Neuronal stem cell (in vitro differentiated cells): Measurements from ENCODE around the gene PIGZ.
"Not testable (repeated sequence)": the region's sequence is repeated elsewhere in the genome, so short reads cannot be mapped to it uniquely, and the experiment has no call there.

Experiments
- DNase-seq: peaks from one replicate; pipeline ENCODE4 v3.0.0-alpha.2; 2013; ENCODE audit warnings: low spot score
- H2AFZ ChIP-seq: one replicate; pipeline ENCODE4 v1.6.1; 2013; ENCODE audit warnings: mild to moderate bottlenecking, low read length, inconsistent platforms
- H2AK5ac ChIP-seq: 2 replicates; pipeline ENCODE4 v1.6.1; 2013; ENCODE audit warnings: low read depth, mild to moderate bottlenecking, inconsistent platforms, low read length, moderate library complexity, mixed read lengths
- H2BK120ac ChIP-seq: 2 replicates; pipeline ENCODE4 v1.6.1; 2013; ENCODE audit warnings: low read depth, mild to moderate bottlenecking, inconsistent platforms, low read length, moderate library complexity, mixed read lengths
- H2BK12ac ChIP-seq: one replicate; pipeline ENCODE4 v1.6.1; 2013; ENCODE audit warnings: low read length, inconsistent platforms
- H2BK15ac ChIP-seq: 2 replicates; pipeline ENCODE4 v1.6.1; 2013; ENCODE audit warnings: mild to moderate bottlenecking, low read length, inconsistent platforms, mixed read lengths
- H2BK5ac ChIP-seq: one replicate; pipeline ENCODE4 v1.6.1; 2013; ENCODE audit warnings: inconsistent platforms, mild to moderate bottlenecking, low read length, moderate library complexity
- H3K14ac ChIP-seq: one replicate; pipeline ENCODE4 v1.6.1; 2013; ENCODE audit warnings: low read length, inconsistent platforms
- H3K18ac ChIP-seq: 2 replicates; pipeline ENCODE4 v1.6.1; 2013; ENCODE audit warnings: low read length, inconsistent platforms
- H3K23ac ChIP-seq: 2 replicates; pipeline ENCODE4 v1.6.1; 2013; ENCODE audit warnings: low read depth, mild to moderate bottlenecking, mixed read lengths, low read length, inconsistent platforms; ENCODE audit not compliant: poor library complexity
- H3K27ac ChIP-seq: replicated peaks from 3 replicates; pipeline ENCODE4 v1.5.1; 2013; ENCODE audit warnings: low read length, inconsistent platforms
- H3K27me3 ChIP-seq, 3 experiments: 2 replicates each; pipeline ENCODE4 v1.6.1; 2013; ENCODE audit warnings: low read length in 3 of 3, mild to moderate bottlenecking in 2 of 3, inconsistent platforms in 1 of 3, low read depth in 1 of 3, mixed read lengths in 1 of 3, moderate library complexity in 1 of 3; ENCODE audit not compliant: control insufficient read depth in 3 of 3, insufficient read depth in 3 of 3
- H3K36me3 ChIP-seq, 2 donors: replicated peaks in 1 of 2; 2 replicates each; pipeline ENCODE4 v1.6.1; 2013; ENCODE audit warnings: low read length in 2 of 2; ENCODE audit not compliant: control insufficient read depth in 2 of 2, insufficient read depth in 2 of 2
- H3K4ac ChIP-seq: 2 replicates; pipeline ENCODE4 v1.6.1; 2013; ENCODE audit warnings: inconsistent platforms, mild to moderate bottlenecking, low read length, moderate library complexity
- H3K4me1 ChIP-seq, 2 donors: 1 replicate in 1 of 2; 2 replicates in 1 of 2; pipeline ENCODE4 v1.6.1; 2013; ENCODE audit warnings: low read length in 2 of 2, low read depth in 1 of 2; ENCODE audit not compliant: control insufficient read depth in 2 of 2, insufficient read depth in 1 of 2
- H3K4me2 ChIP-seq: one replicate; pipeline ENCODE4 v1.6.1; 2013; ENCODE audit warnings: mild to moderate bottlenecking, low read length, inconsistent platforms; ENCODE audit not compliant: insufficient read depth, poor library complexity, severe bottlenecking
- H3K4me3 ChIP-seq, 2 donors: 2 replicates each; pipeline ENCODE4 v1.5.1; 2013; ENCODE audit warnings: low read length in 2 of 2, mild to moderate bottlenecking in 2 of 2, inconsistent platforms in 1 of 2, moderate library complexity in 1 of 2
- H3K79me1 ChIP-seq: one replicate; pipeline ENCODE4 v1.6.1; 2013; ENCODE audit warnings: low read depth, mild to moderate bottlenecking, inconsistent platforms, low read length, moderate library complexity
- H3K9ac ChIP-seq: one replicate; pipeline ENCODE4 v1.6.1; 2013; ENCODE audit warnings: mild to moderate bottlenecking, low read depth, low read length, inconsistent platforms; ENCODE audit not compliant: poor library complexity
- H3K9me3 ChIP-seq, 2 donors: replicated peaks in 1 of 2; 2 replicates each; pipeline versions ENCODE3 to v1.6.1; 2013; ENCODE audit warnings: low read length in 2 of 2, mild to moderate bottlenecking in 2 of 2, inconsistent platforms in 1 of 2, low read depth in 1 of 2, mixed read lengths in 1 of 2, moderate library complexity in 1 of 2; ENCODE audit not compliant: control insufficient read depth in 2 of 2, insufficient read depth in 1 of 2
- H4K8ac ChIP-seq: one replicate; pipeline ENCODE4 v1.6.1; 2013; ENCODE audit warnings: low read depth, mild to moderate bottlenecking, inconsistent platforms, low read length, moderate library complexity
- H4K91ac ChIP-seq: one replicate; pipeline ENCODE4 v1.6.1; 2013; ENCODE audit warnings: low read length, low read depth, mild to moderate bottlenecking, inconsistent platforms; ENCODE audit not compliant: poor library complexity
- WGBS, 2 donors: extraction: QIAGEN DNeasy Blood & Tissue Kit; methylation state at CpG; one replicate each; pipeline ENCODE4 v1.1.7; 2013; ENCODE audit warnings: missing lambda C conversion rate in 2 of 2, mixed read lengths in 1 of 2; ENCODE audit not compliant: insufficient read length in 2 of 2, insufficient replicate concordance in 1 of 2; ENCODE audit errors: extremely low coverage in 2 of 2; 5-methylcytosine and 5-hydroxymethylcytosine counted together

PIGZ gene

DNA sequence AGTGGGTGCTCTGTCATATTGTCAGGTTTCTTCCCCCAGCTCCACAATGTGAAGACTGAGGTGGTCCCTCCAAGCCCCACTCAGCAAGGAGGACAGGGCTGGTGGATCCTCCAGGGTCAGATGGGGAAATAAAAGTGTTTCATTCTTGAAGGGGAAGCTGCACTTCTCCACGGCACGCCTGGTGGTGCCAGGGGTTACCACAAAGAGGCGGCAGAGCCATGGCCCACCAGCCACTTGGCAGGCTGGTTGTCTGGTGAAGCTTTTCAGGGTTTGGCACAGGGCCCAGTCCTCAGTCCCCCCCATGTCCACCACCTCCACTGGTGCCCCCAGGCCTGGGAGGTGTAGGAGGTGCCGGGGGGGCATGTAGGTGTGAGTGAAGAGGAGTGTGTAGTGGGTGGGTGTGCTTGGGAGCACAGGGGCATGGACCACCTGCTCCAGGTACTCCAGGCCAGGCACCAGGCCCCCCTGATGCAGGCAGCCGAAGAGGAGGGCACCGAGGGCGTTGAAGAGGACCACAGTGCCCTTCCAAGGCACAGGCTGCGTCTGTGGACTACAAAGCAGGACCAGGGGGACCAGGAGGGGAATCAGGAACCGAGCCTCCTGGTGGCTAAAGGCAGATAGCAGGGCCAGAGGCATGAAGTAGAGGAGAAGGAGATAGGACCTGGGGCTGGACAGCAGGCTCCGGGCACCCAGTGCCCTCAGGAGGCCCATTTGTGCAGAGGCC lies 21.3 kb downstream of the PIGZ start:
- H2BK5ac ChIP-seq = no peak overlapping the region
- H2BK15ac ChIP-seq = peak overlapping the region; percentile 47
- no peaks in the 10 kb centered on the region for H3K27me3 ChIP-seq
- no peak for DNase-seq
- no peak overlapping the region for H3K14ac ChIP-seq
- no peak overlapping the region for H3K4me2 ChIP-seq
- no peak overlapping the region for H3K27ac ChIP-seq
- peak overlapping the region; percentile 46 for H4K91ac ChIP-seq
- H3K4ac ChIP-seq = no peak overlapping the region
- no peak overlapping the region for H4K8ac ChIP-seq
- H3K4me3 ChIP-seq = no peak overlapping the region
- peaks cover 2% of the 10 kb centered on the region for H3K79me1 ChIP-seq
- H3K18ac ChIP-seq = peak overlapping the region; percentile 51
- peak overlapping the region; percentile 68 for H2AK5ac ChIP-seq
- no peak overlapping the region for H2AFZ ChIP-seq
- H3K23ac ChIP-seq = peak overlapping the region; percentile 48
- peaks cover 0 to 9% of the 10 kb centered on the region in 2 donors for H3K36me3 ChIP-seq
- no peak overlapping the region for H2BK120ac ChIP-seq
- peaks cover 0 to 8% of the 10 kb centered on the region in 2 donors for H3K4me1 ChIP-seq
- no peak overlapping the region for H3K9ac ChIP-seq
- no peaks in the 10 kb centered on the region for H3K9me3 ChIP-seq
- H2BK12ac ChIP-seq = no peak overlapping the region
- WGBS, 2 donors = no CpG with 5 or more reads among the region's 10 CpGs

DNA sequence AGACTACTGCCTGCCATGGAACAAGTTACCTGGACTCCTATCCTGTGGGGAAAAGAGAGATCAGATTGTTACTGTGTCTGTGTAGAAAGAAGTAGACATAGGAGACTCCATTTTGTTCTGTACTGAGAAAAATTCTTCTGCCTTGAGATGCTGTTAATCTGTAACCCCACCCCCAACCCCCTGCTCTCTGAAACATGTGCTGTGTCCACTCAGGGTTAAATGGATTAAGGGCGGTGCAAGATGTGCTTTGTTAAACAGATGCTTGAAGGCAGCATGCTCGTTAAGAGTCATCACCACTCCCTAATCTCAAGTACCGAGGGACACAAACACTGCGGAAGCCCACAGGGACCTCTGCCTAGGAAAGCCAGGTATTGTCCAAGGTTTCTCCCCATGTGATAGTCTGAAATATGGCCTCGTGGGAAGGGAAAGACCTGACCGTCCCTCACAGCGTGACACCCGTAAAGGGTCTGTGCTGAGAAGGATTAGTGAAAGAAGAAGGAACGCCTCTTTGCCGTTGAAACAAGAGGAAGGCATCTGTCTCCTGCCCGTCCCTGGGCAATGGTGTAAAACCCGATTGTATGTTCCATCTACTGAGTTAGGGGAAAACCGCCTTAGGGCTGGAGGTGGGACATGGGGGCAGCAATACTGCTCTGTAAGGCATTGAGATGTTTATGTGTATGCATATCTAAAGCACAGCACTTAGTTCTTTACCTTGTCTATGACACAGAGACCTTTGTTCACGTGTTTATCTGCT lies 24.4 kb downstream of the PIGZ start:
- H2AFZ ChIP-seq, H2AK5ac ChIP-seq, H4K8ac ChIP-seq, DNase-seq, H3K4ac ChIP-seq, H3K4me2 ChIP-seq, H2BK120ac ChIP-seq, H3K79me1 ChIP-seq, H3K27me3 ChIP-seq, H2BK5ac ChIP-seq, H3K4me3 ChIP-seq, H2BK15ac ChIP-seq, H3K14ac ChIP-seq, H3K9me3 ChIP-seq, H3K23ac ChIP-seq, H3K27ac ChIP-seq, H4K91ac ChIP-seq, H3K9ac ChIP-seq, H2BK12ac ChIP-seq, H3K18ac ChIP-seq: not testable (repeated sequence)
- peaks cover 2 to 23% of the 10 kb centered on the region in 2 donors for H3K36me3 ChIP-seq
- H3K4me1 ChIP-seq = peaks cover 0 to 11% of the 10 kb centered on the region in 2 donors
- no CpG with 5 or more reads among the region's 14 CpGs for WGBS, 2 donors

DNA sequence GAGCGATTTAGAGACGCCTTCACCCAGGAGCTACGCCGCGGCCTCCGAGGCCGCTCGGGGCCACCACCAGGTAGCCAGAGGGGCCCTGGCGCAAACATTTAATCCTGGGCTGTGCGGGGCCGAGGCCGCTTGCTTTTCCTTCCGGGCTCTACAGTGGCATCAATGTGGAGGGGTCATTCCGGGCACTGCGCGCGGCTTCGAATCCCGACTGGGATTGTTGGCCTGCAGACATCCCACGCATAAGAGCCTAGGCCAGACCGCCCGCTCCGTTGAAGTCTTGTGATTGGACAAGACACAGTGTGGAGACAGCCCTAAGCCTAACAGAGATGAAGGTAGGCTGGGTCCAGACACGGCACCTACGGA lies 25.7 kb downstream of the PIGZ start:
- WGBS, 2 donors = no CpG with 5 or more reads among the region's 25 CpGs
- no peak overlapping the region for H3K4ac ChIP-seq

More for the DNA sequence above, 25.7 kb downstream of the PIGZ start:
- Histone ChIP-seq H2AK5ac (peak overlapping the region; percentile 68), H2AFZ (peak overlapping the region; percentile 93), H3K4me3 (peak overlapping the region; percentile 70 to 100), H3K9ac (peak overlapping the region; percentile 99), H3K27ac (peak overlapping the region; percentile 50), H3K9me3 (no peaks in the 10 kb centered on the region), H3K14ac (no peak overlapping the region), H2BK15ac (no peak overlapping the region), H2BK120ac (no peak overlapping the region), H3K27me3 (no peaks in the 10 kb centered on the region), H3K4me1 (peaks cover 0 to 11% of the 10 kb centered on the region in 2 donors), H2BK5ac (peak overlapping the region; percentile 71), H3K36me3 (peaks cover 2 to 36% of the 10 kb centered on the region in 2 donors), H3K79me1 (peaks cover 2% of the 10 kb centered on the region), H3K4me2 (peak overlapping the region; percentile 70), H3K23ac (peak overlapping the region; percentile 95), H2BK12ac (no peak overlapping the region), H3K18ac (no peak overlapping the region), H4K8ac (no peak overlapping the region), H4K91ac (no peak overlapping the region)
- no peak for DNase-seq
